ENCODE measurements around the gene MAP4K3. TPM values are rescaled to one million over a fixed set of nuclear protein-coding genes. Genes with fewer than 3 reads are reported as not detected.

The MAP4K3 gene
- total and polyA plus RNA-seq, 9 of the 15 experiments (the other 6 are each of a cell fraction or from before 2014, with no cell fraction given): 3.1 to 30.0 (median 16.9) TPM

- TF ChIP-seq CHD7 (IDR thresholded peaks at IDR 0.05; ENCODE audit: low read depth, low read length) (no peak), SMARCE1 (IDR thresholded peaks at IDR 0.05) (no peak)
These were observed 27.2 kb downstream of the MAP4K3 start (continued) for GRCh38 chr2:39409697-39410389.
